Stimulated activated CD4-positive, alpha-beta T cell treated with anti-CD3 and anti-CD28 coated beads, Interleukin-4, amount 100 ng/mL, for 4 hours (primary cell): ENCODE results near the gene LIPK.
"Not testable (repeated sequence)": the region's sequence is repeated elsewhere in the genome, so short reads cannot be mapped to it uniquely, and the experiment has no call there.

Experiments
- DNase-seq, 2 experiments: peaks; one replicate each; pipeline ENCODE4 v3.0.0-alpha.2; 2020

LIPK gene

GRCh38 chr10:88705958-88706357, at the start of gene LIPK:
Gene LIPK (plus strand): TSS chr10:88706249. CDS start chr10:88724544, 18,295 bp downstream.
- no peak for DNase-seq

- DNase-seq = no peak
These were observed 48.1 kb upstream of the LIPK start for GRCh38 chr10:88657901-88658300.

- no peak for DNase-seq
These were observed 46.1 kb upstream of the LIPK start for GRCh38 chr10:88659725-88660597.

- DNase-seq = no peak
These were observed 45.5 kb upstream of the LIPK start for GRCh38 chr10:88660598-88660884.

- DNase-seq = no peak
These were observed 45.0 kb upstream of the LIPK start for GRCh38 chr10:88661018-88661417.

GRCh38 chr10:88661577-88661976, 44.5 kb upstream of the LIPK start:
- DNase-seq = no peak

- DNase-seq = not testable (repeated sequence)
These were observed 42.9 kb upstream of the LIPK start for GRCh38 chr10:88663153-88663552.

GRCh38 chr10:88664142-88664541, 41.9 kb upstream of the LIPK start, which contains the start of gene LIPF:
Gene LIPF (plus strand): TSS chr10:88664442. CDS start chr10:88667298, 2,856 bp downstream.
- DNase-seq = no peak

GRCh38 chr10:88668465-88668864, 37.6 kb upstream of the LIPK start:
- no peak for DNase-seq

- DNase-seq = peak in 1 of 2 experiments; percentile 5
These were observed 35.6 kb upstream of the LIPK start for GRCh38 chr10:88670497-88670896.

- no peak for DNase-seq
These were observed 34.0 kb upstream of the LIPK start for GRCh38 chr10:88672041-88672440.

- DNase-seq = no peak
These were observed 29.6 kb upstream of the LIPK start for GRCh38 chr10:88676283-88677060.

GRCh38 chr10:88680958-88681357, 25.1 kb upstream of the LIPK start:
- DNase-seq = no peak

- no peak for DNase-seq
These were observed 23.6 kb upstream of the LIPK start for GRCh38 chr10:88682491-88682890.

GRCh38 chr10:88687853-88688467, 18.1 kb upstream of the LIPK start:
- DNase-seq = no peak

- DNase-seq = no peak
These were observed 16.7 kb upstream of the LIPK start for GRCh38 chr10:88689366-88689765.

GRCh38 chr10:88693392-88694020, 12.5 kb upstream of the LIPK start:
- no peak for DNase-seq

- no peak for DNase-seq
These were observed 3.0 kb upstream of the LIPK start for GRCh38 chr10:88702848-88703597.

GRCh38 chr10:88707429-88708155, 1.5 kb downstream of the LIPK start:
- no peak for DNase-seq

- not testable (repeated sequence) for DNase-seq
These were observed 3.3 kb downstream of the LIPK start for GRCh38 chr10:88709361-88709760.

- no peak for DNase-seq
These were observed 9.5 kb downstream of the LIPK start for GRCh38 chr10:88715517-88715916.

- no peak for DNase-seq
These were observed 15.3 kb downstream of the LIPK start for GRCh38 chr10:88721392-88721791.
